ENCODE measurements around the gene ZFP1. TPM values are rescaled to one million over a fixed set of nuclear protein-coding genes. Genes with fewer than 3 reads are reported as not detected.
A peak's percentile ranks its signal among the peaks of the same experiment; 100 is the strongest.

The ZFP1 gene
- total RNA-seq, 3 donors from 2014 or later = 7.0 to 16.0 (median 12.5) TPM

GRCh38 chr16:75105306-75106061 is 42.8 kb upstream of the ZFP1 start:
- intact Hi-C loops (cut with DNase I; ENCODE audit: low total_unique reads) = no loop called here
- Histone ChIP-seq H3K4me1 (peaks cover 13 to 22% of the 10 kb centered on the region in 2 donors), H3K9me3 (no peaks in the 10 kb centered on the region), H3K36me3 (no peaks in the 10 kb centered on the region), H3K27me3 (no peaks in the 10 kb centered on the region), H3K4me3 (no peak overlapping the region), H3K27ac (peak overlapping the region; percentile 80 to 85)
- TF ChIP-seq CTCF (IDR thresholded peaks at IDR 0.05) = no peak
- no peak for TF ChIP-seq POLR2AphosphoS5 (IDR thresholded peaks at IDR 0.05)
- no peak for TF ChIP-seq POLR2A (IDR thresholded peaks at IDR 0.05)
- DNase-seq (ENCODE audit: low spot score in 2 of 2) = no peak

- H3K9me3 ChIP-seq = no peaks in the 10 kb centered on the region
- no peaks in the 10 kb centered on the region for H3K27me3 ChIP-seq
- no peaks in the 10 kb centered on the region for H3K36me3 ChIP-seq
- H3K4me1 ChIP-seq = peaks cover 22 to 25% of the 10 kb centered on the region in 2 donors
- H3K4me3 ChIP-seq = no peak overlapping the region
- DNase-seq (ENCODE audit: low spot score in 2 of 2) = no peak
- TF ChIP-seq CTCF (IDR thresholded peaks at IDR 0.05) (no peak), POLR2A (IDR thresholded peaks at IDR 0.05) (no peak), POLR2AphosphoS5 (IDR thresholded peaks at IDR 0.05) (no peak)
- H3K27ac ChIP-seq = peak overlapping the region; percentile 84 to 85
- intact Hi-C loops (cut with DNase I; ENCODE audit: low total_unique reads) = no loop called here
Observed at GRCh38 chr16:75106351-75107274, 41.7 kb upstream of the ZFP1 start.

- H3K4me1 ChIP-seq = peaks cover 23 to 25% of the 10 kb centered on the region in 2 donors
- H3K4me3 ChIP-seq = no peak overlapping the region
- TF ChIP-seq POLR2AphosphoS5 (IDR thresholded peaks at IDR 0.05) (no peak), CTCF (IDR thresholded peaks at IDR 0.05) (no peak), POLR2A (IDR thresholded peaks at IDR 0.05) (no peak)
- no peaks in the 10 kb centered on the region for H3K36me3 ChIP-seq
- intact Hi-C loops (cut with DNase I; ENCODE audit: low total_unique reads) = no loop called here
- peak overlapping the region; percentile 32 to 84 for H3K27ac ChIP-seq
- DNase-seq (ENCODE audit: low spot score in 2 of 2) = no peak
- H3K9me3 ChIP-seq = no peaks in the 10 kb centered on the region
- H3K27me3 ChIP-seq = no peaks in the 10 kb centered on the region
Observed at GRCh38 chr16:75107505-75107904, 40.8 kb upstream of the ZFP1 start.

GRCh38 chr16:75108792-75109731 is 39.3 kb upstream of the ZFP1 start:
- peak; percentile 95 for DNase-seq (ENCODE audit: low spot score in 2 of 2)
- Histone ChIP-seq H3K4me3 (peak overlapping the region in 2 of 3 donors; percentile 2 to 17), H3K36me3 (no peaks in the 10 kb centered on the region), H3K27ac (peak overlapping the region; percentile 84 to 91), H3K27me3 (no peaks in the 10 kb centered on the region), H3K4me1 (peaks cover 23 to 25% of the 10 kb centered on the region in 2 donors), H3K9me3 (no peaks in the 10 kb centered on the region)
- intact Hi-C loops (cut with DNase I; ENCODE audit: low total_unique reads) = no loop called here
- TF ChIP-seq POLR2AphosphoS5 (IDR thresholded peaks at IDR 0.05) (peak; percentile 41 to 68 (median 43)), POLR2A (IDR thresholded peaks at IDR 0.05) (no peak)

GRCh38 chr16:75109732-75110243 is 38.5 kb upstream of the ZFP1 start:
- DNase-seq (ENCODE audit: low spot score in 2 of 2) = no peak

More at GRCh38 chr16:75109732-75110243, 38.5 kb upstream of the ZFP1 start:
- TF ChIP-seq CTCF (IDR thresholded peaks at IDR 0.05) = no peak
- TF ChIP-seq POLR2A (IDR thresholded peaks at IDR 0.05) = no peak
- TF ChIP-seq POLR2AphosphoS5 (IDR thresholded peaks at IDR 0.05) = no peak
- H3K36me3 ChIP-seq = no peaks in the 10 kb centered on the region
- H3K4me1 ChIP-seq = peaks cover 23 to 25% of the 10 kb centered on the region in 2 donors
- H3K27me3 ChIP-seq = no peaks in the 10 kb centered on the region
- H3K27ac ChIP-seq = peak overlapping the region; percentile 84 to 91
- intact Hi-C loops (cut with DNase I; ENCODE audit: low total_unique reads) = no loop called here
- H3K4me3 ChIP-seq = peak overlapping the region in 1 of 3 donors; percentile 17
- no peaks in the 10 kb centered on the region for H3K9me3 ChIP-seq

Data from breast epithelium (tissue), 4 donors.